Nephron progenitor cell (in vitro differentiated cells): Measurements from ENCODE around the gene PPP5C.

Experiments used
- DNase-seq: peaks from one replicate; pipeline ENCODE4 v3.0.0; 2021
- H3K27ac Mint-ChIP-seq: 2 replicates; pipeline ENCODE4 v1.8.0; 2021; ENCODE audit warnings: mild to moderate bottlenecking, moderate library complexity, mixed read lengths
- H3K27me3 Mint-ChIP-seq: 2 replicates; pipeline ENCODE4 v1.8.0; 2021; ENCODE audit warnings: mild to moderate bottlenecking, low read depth, mixed read lengths; ENCODE audit not compliant: poor library complexity
- H3K36me3 Mint-ChIP-seq: 2 replicates; pipeline ENCODE4 v1.8.0; 2021; ENCODE audit warnings: low read depth, mixed read lengths
- H3K4me1 Mint-ChIP-seq: 2 replicates; pipeline ENCODE4 v1.8.0; 2021; ENCODE audit warnings: mixed read lengths
- H3K4me3 Mint-ChIP-seq: 2 replicates; pipeline ENCODE4 v1.8.0; 2021; ENCODE audit warnings: mild to moderate bottlenecking, moderate library complexity, mixed read lengths
- H3K9me3 Mint-ChIP-seq: 2 replicates; pipeline ENCODE4 v1.8.0; 2021; ENCODE audit warnings: mild to moderate bottlenecking, moderate library complexity, mixed read lengths
- TF ChIP-seq, protein P1 (sequence below): fragments of 200-600 bp; sonication (generic); IDR thresholded peaks from 2 replicates; pipeline ENCODE4 v1.5.0; 2021; ENCODE audit warnings: antibody characterized with exemption

The PPP5C gene

DNA sequence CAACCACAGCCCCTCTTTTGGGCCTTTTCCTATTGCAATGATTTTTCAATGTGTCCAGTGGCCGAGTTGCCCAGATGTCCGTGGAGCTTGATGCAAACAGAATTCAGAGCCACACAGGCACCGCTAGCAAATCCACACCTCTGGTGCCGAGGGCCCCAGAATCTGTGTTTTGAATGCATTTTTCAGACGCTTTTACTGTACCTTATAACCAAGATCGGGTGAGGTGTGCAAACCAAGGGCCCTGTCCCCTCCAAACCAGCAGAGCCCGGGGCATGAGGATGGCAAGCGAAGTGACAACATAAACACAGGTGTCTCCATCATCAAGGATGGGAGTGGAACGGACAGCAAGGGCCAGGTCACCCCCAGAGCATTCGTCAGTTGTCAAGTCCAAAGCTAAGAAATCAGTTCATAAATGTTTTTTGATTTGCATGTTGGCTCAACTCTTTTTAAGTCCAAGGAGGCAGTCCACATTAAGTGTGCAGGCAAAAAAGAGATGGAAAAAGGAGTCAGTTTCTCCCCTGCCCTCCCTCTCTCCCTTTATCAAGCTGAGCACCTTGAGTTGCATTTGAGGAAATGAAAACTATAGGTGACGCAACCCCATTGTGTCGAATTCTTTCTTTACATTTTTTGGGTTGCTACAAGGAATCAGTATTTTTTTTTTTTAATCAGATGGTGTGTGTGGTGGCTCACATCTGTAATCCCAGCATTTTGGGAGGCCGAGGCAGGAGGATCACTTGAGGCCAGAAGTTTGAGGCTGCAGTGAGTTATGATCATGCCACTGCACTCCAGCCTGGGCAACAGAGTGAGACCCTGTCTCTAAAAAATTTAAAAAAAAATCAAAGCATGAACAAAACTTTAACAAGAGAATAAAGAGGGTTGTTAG, 63.6 kb downstream of the PPP5C start:
- Mint-ChIP-seq H3K4me1 (peaks cover 88% of the 10 kb centered on the region), H3K36me3 (peaks cover 16% of the 10 kb centered on the region), H3K4me3 (peak overlapping the region; percentile 98), H3K27me3 (peaks cover 7% of the 10 kb centered on the region), H3K27ac (peak overlapping the region; percentile 25), H3K9me3 (no peaks in the 10 kb centered on the region)
- no peak for DNase-seq
- TF ChIP-seq, protein P1, sequence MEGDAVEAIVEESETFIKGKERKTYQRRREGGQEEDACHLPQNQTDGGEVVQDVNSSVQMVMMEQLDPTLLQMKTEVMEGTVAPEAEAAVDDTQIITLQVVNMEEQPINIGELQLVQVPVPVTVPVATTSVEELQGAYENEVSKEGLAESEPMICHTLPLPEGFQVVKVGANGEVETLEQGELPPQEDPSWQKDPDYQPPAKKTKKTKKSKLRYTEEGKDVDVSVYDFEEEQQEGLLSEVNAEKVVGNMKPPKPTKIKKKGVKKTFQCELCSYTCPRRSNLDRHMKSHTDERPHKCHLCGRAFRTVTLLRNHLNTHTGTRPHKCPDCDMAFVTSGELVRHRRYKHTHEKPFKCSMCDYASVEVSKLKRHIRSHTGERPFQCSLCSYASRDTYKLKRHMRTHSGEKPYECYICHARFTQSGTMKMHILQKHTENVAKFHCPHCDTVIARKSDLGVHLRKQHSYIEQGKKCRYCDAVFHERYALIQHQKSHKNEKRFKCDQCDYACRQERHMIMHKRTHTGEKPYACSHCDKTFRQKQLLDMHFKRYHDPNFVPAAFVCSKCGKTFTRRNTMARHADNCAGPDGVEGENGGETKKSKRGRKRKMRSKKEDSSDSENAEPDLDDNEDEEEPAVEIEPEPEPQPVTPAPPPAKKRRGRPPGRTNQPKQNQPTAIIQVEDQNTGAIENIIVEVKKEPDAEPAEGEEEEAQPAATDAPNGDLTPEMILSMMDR, result no peak

DNA sequence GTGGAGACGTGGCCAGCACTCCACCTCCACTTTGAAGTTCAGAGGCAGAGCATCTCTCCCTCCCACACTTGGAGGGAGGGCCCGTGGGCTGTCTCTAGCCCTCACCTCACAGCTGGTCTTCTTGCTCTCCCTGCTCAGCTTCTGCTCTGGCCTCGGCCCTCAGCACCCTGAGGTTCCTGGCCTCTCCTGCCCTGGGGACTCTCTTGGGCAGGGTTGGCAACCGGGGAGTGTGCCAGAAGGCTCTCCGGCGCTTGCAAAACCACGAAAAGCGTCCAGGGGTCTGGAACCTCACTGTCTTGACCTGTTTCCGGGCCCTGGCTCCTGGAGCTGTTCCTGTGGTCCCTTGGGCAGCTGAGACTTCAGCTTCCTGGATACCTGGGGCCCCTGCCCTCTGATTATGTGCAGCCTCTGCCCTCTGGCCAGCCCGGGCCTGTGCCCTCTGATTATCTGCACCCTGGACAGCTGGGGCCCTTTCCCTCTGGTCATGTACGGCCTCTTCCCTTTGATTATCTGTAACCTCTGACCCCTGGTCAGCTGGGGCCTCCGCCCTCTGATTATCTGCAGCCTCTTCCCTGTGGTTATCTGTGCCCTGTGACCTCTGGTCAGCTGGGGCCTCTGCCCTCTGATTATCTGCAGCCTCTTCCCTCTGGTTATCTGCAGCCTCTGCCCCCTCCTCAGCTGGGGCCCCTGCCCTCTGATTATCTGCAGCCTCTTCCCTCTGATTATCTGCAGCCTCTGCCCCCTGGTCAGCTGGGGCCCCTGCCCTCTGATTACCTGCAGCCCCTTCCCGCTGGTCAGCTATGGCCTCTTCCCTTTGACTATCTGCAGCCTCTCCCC, 64.4 kb downstream of the PPP5C start:
- H3K27me3 Mint-ChIP-seq, result peaks cover 7% of the 10 kb centered on the region
- H3K4me3 Mint-ChIP-seq, result peak overlapping the region; percentile 98
- peaks cover 90% of the 10 kb centered on the region for H3K4me1 Mint-ChIP-seq
- TF ChIP-seq, protein P1, result no peak
- DNase-seq, result no peak
- H3K27ac Mint-ChIP-seq, result no peak overlapping the region
- H3K9me3 Mint-ChIP-seq, result no peaks in the 10 kb centered on the region
- peaks cover 16% of the 10 kb centered on the region for H3K36me3 Mint-ChIP-seq

DNA sequence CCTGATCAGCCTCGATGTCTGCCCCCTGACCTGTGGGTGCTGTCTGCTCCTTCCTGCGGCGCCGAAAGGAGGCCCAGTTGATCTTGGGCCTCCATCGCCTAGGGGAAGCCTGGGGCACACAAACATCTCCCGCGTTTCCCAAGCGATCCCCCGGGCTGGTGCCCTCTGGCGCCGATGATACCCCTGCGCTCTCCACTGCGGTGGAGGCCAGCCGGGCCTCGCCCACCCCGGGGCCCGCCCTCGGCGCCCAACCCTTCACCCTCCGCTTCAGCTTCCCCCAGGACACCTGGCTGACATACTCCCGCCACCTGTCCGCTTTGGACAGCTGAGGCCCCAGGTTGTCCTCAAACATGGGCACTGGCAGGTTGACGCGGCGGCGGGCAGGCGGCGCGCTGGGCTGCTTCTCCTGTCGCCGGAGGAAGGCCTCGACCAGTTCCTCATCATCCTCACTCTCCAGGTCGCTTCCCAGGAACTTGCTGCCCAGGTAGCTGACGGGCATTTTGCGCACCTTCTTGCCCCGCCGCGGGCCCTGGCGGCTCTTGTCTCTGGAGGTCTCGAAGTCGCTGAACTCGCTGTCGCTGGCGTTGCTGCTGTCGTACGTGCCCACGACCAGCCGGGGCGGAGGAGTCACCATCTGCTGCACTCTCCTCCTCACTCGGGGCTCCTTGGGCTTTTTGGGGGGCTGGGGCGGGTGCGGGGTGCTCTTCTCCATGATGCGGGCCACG, 65.2 kb downstream of the PPP5C start:
- TF ChIP-seq, protein P1, result no peak

DNA sequence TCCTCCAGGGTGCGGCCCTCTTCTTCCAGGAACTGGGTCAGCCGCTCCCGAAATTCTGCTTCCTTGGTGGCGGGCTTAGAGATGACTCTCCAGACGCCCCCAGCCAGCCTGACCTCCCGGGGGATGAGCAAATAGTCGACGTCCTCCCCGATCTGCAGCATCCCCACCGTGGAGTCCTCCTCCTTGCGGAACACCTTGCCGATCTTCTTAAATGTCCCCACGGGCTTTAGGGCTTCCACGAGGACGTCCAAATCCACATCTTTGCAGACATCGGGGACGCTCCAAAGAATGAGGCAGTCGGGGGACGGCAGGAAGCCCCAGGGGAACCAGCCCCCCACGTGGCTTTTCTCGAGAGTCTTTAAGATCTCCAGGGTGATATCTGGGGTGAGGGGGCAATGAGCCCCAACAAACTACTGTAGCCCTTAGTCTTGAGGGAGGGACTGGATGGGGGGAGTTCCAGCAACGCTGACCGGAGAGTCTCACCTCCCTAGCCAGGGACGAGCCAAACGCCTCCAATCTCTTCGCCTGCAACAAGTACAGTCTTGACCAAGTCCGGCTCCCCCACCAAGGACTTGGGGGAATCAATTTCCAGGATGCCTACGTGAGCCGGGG, 65.9 kb downstream of the PPP5C start:
- no peak for DNase-seq
- Mint-ChIP-seq H3K36me3 (peaks cover 16% of the 10 kb centered on the region), H3K4me1 (peaks cover 88% of the 10 kb centered on the region)

More for the DNA sequence above, 65.2 kb downstream of the PPP5C start:
- Mint-ChIP-seq H3K9me3 (no peaks in the 10 kb centered on the region), H3K27ac (no peak overlapping the region), H3K4me3 (peak overlapping the region; percentile 98), H3K36me3 (peaks cover 16% of the 10 kb centered on the region), H3K4me1 (peaks cover 89% of the 10 kb centered on the region), H3K27me3 (peaks cover 3% of the 10 kb centered on the region)
- no peak for DNase-seq

More for the DNA sequence above, 65.9 kb downstream of the PPP5C start:
- H3K27ac Mint-ChIP-seq, result peak overlapping the region; percentile 96
- no peaks in the 10 kb centered on the region for H3K9me3 Mint-ChIP-seq
- peak overlapping the region; percentile 98 for H3K4me3 Mint-ChIP-seq
- TF ChIP-seq, protein P1, result no peak
- peaks cover 3% of the 10 kb centered on the region for H3K27me3 Mint-ChIP-seq
